Fibroblast of skin of back (primary cell): ENCODE results near the gene ASF1B.
"Not testable (repeated sequence)": the region's sequence is repeated elsewhere in the genome, so short reads cannot be mapped to it uniquely, and the experiment has no call there.

ENCODE experiments used
- DNase-seq: peaks from one replicate; pipeline ENCODE4 v3.0.0-alpha.2; 2013

Gene ASF1B

DNA sequence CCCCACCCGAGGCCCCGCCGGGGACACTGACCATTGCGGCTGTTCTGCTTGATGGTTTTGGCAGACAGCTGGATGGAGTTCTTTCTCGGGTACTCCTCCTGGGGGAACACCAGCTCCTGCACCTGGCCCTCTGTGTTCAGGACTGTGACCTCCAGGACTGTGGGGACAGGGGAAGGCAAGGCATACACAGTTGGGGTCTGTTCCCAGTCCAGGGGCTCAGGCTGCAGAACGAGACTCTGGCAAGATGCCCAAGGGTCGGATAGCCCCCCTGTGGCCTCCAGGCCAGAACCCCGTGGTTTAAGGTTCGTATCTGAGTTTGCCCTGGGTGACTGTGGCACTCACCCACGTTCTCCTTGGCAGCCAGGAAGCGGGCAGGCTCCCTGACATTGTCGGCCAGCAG, 22.7 kb upstream of the ASF1B start:
- DNase-seq = no peak

DNA sequence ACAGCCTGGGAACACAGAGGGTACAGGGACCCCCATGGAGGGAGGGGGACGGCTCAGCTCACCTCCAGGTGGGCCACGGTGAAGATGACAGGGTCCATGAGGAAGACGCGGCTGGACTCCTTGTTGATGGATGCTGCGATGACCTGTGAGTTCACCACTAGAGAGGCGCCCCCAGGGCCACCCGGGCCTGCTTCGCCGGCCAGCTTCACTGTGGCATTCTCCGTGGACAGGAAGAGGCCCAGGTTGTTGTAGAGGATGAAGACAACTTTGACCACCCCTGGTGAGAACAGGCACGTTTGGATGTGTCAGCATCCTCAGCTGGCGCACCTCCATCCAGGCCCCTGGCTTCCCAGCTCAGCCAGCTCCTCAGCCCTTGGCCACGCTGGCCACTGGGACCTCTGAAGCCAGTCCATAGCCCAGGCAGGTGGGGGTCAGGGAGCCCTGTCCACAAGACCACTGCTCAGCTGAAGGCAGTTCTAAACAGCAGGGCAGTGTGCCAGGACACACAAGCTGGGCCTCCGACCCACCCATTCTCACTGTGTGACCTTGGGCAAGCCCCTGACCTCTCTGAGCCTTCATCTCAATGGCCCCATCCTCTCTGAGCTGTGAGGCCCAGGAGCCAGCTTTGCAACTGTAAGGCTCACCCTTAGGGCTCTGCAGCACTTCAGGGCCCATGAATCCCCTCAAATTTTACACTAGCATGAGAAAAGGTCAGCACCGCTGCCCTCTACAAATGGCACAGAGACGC, 22.1 kb upstream of the ASF1B start:
- no peak for DNase-seq

DNA sequence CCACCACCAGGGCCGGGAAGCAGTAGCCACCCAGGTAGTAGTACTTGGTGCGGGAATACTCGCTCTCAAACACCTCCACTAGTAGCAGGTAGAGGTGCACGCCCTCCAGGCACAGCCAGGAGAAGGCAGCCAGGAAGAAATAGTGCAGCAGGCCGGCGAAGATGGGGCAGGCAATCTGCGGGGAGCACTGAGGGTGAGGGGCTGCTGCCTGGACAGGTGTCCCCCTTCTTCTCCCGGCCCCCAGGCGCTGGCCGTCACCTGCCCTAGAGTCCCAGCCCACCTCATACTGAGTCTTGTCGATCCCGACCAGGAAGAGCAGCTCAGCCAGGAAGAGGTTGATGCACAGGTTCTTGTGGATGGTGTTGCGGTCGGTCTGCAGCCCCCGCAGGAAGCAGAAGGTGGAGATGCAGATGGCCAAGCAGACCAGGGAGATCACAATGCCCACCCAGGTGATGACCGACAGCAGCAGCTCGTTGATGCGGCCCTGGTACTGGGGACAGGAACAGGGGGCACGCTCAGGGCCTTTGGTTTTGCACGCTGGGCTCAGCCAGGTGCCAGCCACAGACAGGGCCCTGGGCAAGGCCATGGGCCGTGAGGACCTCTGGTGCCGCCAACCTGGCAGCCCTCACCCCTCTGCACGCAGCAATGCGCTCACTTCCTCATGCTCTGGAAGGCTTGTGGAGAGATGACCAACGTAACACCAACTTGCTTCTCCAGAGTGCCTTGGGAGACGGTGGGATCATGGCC, 20.8 kb upstream of the ASF1B start:
- no peak for DNase-seq

DNA sequence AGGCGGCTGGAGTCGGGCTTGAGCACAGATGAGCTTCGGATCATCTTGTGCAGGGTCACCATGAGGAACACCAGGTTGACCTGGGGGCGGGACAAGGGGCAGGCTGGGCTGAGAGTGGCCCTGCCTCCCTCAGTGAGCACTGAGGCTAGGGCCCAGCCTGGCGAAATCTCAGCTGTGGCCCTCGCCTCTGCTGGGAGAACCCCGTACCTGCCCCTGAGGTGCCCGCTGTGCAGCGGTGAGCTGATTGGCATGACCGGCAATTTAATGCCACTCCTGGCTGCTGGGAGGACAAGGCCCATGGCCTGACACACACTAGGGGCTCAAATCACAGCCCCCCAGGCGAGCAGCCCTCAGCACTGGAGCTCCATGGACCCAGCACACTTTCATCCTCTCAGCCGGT, 19.7 kb upstream of the ASF1B start:
- no peak for DNase-seq

DNA sequence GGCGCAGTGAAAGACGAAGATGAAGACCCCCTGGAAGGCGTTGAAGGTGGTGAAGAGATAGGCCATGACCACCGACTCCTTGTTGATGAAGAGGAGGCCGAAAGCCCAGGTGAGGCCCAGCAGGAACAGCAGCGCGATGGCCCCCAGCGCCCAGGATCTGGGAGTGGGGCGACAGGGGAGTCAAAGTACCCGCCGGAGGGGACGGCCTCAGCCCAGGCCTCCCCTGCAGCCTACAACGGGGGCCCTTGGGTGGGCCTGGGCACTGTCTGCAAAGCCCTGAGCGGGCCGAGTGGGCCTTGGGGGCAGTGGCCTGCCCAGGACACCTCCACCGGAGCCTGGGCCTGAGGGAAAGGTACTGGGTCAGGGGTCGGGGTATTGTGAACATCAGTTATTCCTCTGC, 19.0 kb upstream of the ASF1B start:
- DNase-seq = no peak

DNA sequence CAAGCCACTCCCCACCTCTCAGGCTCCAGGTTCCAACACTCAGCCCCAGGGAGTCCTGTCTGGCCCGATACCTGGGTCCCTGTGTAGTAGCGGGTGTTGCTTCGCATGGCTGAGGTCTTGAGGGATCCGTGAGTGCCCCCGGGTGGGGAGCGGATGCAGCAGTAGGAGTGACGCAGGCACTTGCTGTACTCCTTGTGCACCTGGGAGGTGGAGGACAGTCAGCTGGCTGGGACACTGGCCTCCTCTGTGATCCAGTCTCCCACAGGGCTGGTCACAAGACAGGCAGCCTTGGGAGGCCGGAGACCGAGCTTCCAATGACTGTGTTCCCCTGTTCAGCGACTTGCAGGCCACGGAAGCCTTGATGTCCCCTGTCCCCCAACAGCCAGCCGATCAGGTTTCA, 16.3 kb upstream of the ASF1B start:
- DNase-seq = no peak

DNA sequence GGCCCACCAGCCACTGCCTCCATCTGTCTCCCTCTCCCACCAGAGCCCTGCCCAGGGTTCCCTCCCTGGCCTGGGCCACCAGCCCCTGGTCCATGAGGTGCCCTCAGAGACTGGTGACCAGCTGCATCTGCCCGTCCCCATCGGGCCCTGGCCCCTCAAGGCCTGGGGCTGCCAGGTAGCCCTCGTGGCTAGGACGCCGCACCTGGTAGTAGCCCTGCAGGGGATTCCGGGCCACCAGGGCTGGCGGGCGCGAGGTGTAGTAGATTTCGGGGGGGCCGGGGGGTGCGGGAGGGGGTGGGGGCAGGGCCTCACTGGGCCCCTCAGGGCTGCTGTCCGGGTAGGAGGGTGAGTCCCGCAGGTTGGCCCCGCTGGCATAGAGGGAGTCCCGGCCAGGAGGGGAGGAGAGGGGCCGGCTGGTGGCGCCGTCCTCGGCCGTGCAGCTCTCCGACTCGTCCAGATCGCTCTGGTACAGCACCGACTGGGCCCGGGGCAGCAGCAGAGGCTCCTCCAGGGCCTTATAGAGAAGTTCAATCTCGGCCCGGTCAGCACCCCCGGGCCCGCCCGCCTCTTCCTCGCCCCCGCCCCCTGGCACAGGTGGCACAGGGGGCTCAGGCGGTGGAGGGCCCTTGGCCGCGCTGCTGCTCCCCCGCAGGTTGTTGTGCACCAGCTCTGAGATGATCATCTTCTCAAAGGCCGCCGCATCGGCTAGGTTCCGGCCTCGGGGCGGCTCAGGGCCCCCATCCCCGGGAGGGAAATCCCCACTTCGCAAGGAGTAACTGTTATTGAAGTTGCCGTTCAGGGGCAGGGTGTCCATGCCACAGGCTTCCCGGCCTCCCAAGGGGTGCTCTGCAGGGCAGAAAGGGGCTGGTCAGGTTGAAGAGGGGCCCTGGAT, 14.6 kb upstream of the ASF1B start:
- DNase-seq = no peak

DNA sequence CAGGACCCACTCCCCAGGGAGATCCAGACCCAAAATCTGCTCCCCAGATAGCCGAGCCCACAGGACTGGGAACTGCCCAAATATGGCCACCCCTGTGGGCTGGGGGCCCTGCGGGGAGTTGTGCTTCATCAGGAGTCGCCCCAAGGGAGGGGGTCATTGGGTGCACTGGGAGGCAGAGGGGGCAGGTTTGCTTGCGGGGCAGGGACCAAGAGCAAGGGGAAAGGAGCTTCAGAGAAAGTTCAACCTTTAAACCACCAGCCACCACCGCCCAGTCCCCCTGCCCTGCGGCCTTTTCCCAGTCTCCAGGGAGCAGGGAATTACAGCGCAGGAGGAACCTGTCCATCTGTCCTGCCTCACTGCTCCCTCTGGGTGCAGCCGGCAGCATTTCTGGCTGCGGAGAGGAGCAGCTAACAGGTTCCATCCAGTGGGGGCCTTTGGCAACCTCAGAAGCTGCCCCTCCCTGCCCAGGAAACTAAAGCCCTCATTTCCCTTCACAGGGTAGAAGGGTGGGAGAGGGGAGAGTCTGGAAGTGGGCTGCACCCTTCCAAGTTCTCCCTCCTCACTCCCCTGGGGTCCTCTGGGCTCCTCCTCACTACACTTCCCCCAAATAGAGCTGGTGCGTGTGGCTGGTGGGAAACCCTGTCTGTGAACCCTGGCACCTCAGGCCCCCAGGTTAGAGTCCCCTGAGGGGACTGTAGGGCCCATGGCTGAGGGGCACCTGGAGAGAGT, 13.8 kb upstream of the ASF1B start:
- no peak for DNase-seq

DNA sequence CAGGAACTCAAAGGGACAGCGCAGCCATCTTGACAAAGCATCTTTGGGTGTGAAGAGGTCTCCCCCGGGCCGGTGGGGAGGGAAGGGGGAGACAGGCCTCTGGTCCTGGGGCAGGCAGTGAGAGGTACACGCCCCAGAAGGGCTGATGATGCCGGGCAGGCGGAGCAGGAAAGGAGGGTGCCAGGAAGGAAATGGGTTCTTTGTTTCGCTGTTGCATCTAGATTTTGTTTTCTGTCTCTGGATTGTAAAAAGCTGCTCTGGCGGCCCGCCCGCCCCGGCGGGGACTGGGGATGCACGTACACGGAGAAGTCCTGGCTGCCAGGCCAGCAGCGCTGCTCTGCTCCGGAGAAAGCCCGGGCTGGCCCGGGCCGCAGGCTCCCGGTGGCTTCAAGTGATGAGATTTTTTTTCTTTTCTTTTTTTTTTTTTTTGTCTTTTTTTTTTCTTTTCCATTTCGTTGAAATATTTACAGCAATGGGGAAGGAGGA, 13.2 kb upstream of the ASF1B start:
- DNase-seq = peak; percentile 41

DNA sequence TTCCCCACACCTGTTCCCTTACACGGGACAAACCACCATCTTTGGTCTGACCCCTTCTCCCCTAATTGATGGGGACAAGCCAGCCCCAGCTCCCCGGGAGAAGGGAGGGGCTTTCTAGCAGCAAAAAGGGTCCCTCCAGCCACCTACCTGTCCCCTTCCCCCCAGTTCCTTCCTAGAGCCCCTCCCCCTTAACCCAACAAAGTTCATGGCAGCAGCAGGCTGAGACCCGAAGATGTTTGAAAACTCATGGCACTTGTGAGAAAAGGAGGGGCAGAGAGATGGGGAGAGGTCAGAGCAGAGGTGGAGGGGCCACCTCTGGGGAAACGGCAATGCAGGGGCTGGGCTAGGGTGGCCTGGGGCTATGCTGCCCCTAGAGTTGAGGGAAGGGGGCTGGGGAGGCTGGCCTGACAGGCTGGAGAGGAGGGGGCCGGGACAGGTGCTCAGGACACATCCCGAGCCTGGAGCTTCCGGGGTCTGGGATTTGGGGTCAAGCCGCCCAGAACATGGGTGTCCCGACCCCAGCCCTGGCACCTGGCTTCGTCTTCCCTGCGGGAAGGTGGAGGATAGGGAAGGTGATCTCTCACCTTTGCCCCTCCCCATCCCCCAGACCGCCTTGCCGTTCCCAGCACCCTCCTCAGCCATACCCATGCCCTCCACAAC, 12.5 kb upstream of the ASF1B start:
- DNase-seq = no peak

DNA sequence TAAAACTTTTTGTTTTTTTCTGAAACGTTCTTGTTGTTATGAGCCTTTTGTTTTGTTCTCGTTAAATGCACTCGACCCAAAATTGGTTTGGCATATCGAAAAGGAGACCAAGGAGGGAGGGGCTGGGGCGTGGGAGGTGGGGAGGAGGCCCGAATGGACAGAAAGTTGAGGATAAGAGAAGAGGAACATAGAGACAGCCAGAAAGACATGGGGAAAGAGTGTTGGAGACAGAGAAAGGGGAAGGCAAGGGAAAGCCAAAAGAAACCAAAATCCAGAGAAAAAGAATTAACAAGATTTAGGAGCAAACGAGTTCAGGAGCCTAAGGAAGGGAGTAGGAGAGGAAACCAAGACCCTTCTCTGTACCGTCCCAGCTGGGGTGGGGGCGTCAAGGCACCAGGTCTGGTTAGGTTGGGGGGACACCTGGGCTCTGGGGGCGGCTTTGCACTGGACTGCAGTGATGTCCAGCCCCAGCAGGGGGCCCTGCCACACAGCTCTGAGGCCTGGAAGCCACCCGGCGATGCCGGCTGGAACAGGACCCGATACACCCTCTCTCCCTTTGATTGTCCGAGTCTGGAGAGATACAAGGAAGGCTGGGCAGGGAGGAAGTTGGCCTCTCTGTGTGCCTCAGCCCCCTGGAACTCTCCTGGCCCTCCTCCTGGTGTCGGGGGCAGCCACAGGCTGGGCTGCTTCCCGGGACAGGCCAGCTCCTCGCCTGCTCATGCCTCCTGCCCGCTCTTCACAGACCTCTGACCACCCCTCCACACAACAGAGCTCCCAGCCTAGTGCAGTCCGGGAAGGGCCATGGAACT, 11.6 kb upstream of the ASF1B start:
- peak; percentile 66 for DNase-seq

DNA sequence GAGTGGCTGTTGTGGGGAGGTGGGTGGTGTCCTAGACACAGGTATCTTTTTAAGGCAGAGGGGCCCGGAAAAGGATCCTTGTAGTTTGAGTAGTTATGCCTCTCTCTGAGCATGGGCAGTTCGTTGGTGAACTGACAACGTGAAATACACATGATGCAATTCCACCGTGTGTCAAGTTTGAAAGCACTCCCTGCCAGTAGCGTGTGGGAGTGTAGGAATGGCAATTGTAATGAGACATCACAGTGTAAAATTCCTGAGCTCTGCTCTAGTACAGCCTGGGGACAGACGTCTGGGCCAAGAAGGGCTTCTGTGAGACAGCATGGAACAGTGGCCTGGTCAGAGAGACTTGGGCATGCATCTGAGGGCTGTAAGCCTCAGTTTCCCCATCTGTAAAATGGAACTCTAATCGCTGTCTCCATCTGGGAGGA, 10.4 kb upstream of the ASF1B start:
- DNase-seq = peak; percentile 84

DNA sequence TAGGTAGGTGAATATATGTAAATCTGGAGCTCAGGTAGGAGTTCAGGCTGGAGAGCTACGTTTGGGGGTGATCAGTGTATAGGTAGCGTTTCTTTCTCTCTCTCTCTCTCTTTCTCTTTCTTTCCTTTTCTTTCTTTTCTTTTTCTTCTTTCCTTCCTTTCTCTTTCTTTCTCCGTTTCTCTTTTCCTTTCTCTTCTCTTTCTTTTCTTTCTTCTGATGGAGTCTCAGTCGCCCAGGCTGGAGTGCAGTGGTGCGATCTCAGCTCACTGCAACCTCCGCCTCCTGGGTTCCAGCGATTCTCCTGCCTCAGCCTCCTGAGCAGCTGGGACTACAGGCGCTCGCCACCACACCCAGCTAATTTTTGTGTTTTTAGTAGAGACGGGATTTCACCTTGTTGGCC, 9.8 kb upstream of the ASF1B start:
- not testable (repeated sequence) for DNase-seq

DNA sequence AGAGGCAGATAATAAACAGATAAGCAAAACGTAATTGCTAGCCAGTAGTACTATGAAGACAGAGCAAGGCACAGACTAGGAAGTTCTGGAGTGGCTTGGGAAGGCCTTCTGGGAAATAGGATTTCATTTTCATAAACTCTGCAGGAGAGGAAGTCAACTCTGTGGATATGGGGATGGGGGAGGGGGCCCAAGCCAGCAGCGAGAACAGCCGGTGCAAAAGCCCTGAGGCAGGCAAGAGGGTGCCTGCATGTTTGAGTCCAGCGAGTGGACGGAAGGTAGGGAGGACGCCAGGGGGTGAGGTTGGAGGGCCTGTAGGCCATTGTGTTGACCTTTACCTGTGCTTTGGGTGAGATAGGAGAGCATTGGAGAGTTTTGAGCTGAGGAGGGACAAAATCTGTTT, 9.0 kb upstream of the ASF1B start:
- DNase-seq = no peak

DNA sequence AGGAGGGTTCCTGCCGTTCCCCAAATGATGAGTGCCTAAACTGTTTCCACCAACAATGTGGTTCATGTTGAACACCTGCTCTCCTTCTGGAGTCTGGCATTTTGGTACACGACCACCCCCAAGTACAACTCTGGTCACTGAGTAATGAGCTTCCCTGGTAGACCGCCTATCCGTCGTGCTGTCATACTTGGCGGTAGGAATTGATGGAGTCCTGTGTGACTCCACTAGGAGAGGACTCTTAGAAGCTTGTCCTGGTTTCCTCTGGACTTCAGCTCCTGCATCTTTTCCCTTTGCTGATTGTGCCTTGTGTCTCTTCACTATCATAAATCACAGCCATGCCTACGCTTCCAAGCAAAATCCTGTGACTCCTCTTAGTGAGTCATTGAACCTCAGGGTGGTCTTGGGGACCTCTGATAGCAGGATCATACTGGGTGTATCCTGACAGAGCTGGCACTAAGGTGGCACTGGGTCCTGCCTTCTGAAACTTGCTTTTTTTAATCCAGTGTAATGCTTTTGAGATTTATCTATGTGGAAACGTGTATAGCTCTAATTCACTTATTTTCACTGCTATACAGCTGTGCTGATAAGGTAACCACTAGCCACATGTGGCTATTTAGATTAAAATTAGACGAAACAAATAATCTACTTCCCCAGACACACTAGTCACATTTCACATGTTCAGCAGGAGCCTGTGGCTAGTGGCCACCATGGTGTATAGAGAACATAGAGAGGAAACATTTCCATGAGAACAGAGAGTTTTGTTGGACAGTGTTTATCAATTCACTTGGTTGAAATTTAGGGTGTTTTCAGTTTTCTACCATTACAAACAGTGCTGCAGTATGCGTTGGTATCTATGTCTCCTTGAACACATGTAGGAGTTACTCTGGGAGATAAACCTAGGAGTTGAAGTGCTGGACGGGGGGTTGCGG, 6.1 kb upstream of the ASF1B start:
- no peak for DNase-seq

DNA sequence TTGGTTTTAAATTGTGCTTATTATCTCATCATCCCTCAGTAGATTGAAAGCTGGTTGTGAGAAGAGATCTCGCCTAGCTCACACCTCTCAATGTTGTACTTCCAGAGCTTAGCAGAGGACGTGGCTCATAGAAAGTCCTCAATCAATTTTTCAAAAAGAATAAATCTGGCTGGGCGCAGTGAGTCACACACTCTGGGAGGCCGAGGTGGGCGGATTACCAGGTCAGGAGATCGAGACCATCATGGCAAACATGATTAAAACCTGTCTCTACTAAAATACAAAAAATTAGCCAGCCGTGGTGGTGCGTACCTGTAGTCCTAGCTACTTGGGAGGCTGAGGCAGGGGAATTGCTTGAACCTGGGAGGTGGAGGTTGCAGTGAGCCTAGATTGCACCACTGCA, 4.7 kb upstream of the ASF1B start:
- DNase-seq = no peak

DNA sequence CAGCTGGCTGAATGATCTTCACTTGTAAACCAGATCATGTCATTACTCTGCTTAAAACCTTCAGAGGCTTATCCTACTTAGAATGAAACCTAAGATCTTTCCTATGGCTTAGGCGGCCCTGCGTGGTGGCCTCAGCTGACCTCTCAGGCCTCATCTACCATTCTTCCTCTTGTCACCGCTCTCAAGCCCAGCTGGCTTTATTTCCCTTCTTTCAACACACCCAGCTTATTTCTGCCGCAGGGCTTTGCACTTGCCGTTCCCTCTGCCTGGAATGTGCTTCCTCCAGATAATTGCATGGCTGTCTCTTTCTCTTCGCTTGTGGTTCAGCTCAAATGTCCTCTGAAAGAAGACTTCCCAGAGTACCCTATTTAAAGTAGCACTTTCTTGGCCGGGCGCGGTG, 3.6 kb upstream of the ASF1B start:
- no peak for DNase-seq

DNA sequence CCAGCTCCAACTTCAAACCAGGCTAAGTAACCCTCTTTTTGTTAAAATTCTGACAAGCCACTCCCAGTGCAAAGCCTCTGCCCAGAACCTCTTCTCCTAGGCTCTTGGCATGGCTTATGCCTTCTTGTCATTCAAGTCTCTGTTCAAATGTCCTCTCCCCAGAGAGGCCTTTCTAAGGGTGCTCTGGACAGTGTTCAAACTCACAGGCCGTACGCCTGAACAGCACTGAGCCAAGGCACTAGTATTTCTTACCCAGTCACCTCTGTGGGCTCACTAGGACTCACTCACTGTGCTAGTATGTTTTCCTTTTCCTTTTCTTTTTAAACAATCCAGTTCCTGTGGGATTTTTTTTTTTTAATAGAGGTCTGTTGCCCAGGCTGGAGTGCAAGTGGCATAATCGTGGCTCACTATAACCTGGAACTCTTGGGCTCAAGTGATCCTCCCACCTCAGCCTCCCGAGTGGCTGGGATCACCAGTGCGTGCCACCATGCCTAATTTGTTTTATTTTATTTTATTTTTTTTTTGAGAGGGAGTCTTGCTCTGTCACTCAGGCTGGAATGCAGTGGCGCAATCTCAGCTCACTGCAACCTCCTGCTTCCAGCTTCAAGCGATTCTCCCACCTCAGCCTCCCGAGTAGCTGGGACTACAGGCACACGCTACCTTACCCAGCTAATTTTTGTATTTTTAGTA, 2.3 kb upstream of the ASF1B start:
- peak; percentile 48 for DNase-seq

DNA sequence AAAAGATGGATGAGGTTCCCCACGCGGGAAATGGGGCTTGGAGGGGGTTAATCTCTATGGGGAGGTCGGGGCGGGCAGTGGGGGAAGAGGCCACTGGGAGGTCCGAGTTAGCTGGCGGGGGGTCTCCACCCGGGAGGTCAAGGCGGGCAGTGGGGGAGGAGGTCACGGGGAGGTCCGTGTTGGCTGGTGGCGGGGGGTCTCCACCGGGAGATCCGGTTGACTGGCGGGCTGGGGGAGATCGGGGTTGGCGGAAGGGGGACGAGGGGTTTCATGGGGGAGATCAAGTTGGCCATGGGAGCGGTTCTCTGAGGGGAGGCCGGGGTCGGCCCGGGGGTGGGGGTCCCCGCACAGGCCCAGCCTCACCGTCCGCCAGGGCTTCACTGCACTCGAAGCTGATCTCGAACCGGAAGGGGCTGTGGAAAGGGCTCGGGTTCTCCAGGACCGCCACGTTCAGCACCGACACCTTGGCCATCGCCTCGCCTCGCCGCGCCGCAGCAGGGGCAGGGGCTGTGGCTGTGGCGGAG, 342 bp downstream of the ASF1B start:
- no peak for DNase-seq
